Uterus (tissue), 2 donors: Measurements from ENCODE around the gene INPP5F.

Source experiments
- CTCF ChIP-seq, 4 experiments: fragments of 200-600 bp in 2 of 4; fragments of 450-650 bp in 2 of 4; sonication (generic) in 2 of 4; IDR thresholded peaks; one replicate each; pipeline ENCODE4 v1.5.1; 2016 to 2019; ENCODE audit warnings: antibody characterized with exemption in 4 of 4, mild to moderate bottlenecking in 2 of 4, moderate library complexity in 1 of 4
- POLR2A ChIP-seq, 2 donors: fragments of 450-650 bp; IDR thresholded peaks; one replicate each; pipeline ENCODE4 v1.6.1; 2016; ENCODE audit warnings: antibody characterized with exemption in 2 of 2, mild to moderate bottlenecking in 1 of 2, moderate library complexity in 1 of 2

- TF ChIP-seq CTCF (IDR thresholded peaks at IDR 0.05), result no peak
- no peak for TF ChIP-seq POLR2A (IDR thresholded peaks at IDR 0.05)
These were observed 98.4 kb downstream of the INPP5F start for GRCh38 chr10:119824299-119824698.
